Inflammatory macrophage treated with lipopolysaccharide for 1 hour (primary cell): ENCODE measurements around the gene TRIB2.

Experiments
- DNase-seq, 2 donors: peaks; one replicate each; pipeline ENCODE4 v3.0.0-alpha.2; 2020 to 2022

Gene TRIB2

GRCh38 chr2:12787891-12788801 is 71.4 kb downstream of the TRIB2 start:
- no peak for DNase-seq

DNA sequence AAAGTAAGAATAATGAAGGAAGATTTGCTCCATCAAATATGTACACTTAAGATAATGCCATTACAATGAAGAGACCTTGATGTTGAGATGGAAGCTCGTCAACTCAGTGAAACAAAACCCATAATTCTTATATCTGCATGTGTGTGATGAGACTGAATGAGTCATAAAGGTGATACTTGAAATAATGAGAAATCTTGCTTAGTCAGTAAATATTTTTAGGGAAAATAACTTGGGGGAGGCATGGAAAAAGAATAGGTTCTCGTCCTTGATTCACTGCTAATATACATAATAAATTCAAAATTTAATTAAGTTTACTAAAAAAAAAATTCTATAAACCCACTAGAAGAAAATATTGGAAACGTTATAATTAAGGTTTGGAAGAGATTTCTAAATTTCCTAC is 75.2 kb downstream of the TRIB2 start:
- DNase-seq: no peak
